H9 (cell line): ENCODE data around the gene EFNB2. TPM values are rescaled to one million over a fixed set of nuclear protein-coding genes. Genes with fewer than 3 reads are reported as not detected.

Source experiments
- DNase-seq: peaks from one replicate; pipeline ENCODE4 v3.0.0-alpha.2; 2017
- H2AFZ ChIP-seq: one replicate; pipeline ENCODE4 v1.6.1; 2013; ENCODE audit warnings: mild to moderate bottlenecking, low read length, control low read depth, moderate library complexity
- H2AK5ac ChIP-seq: 2 replicates; pipeline ENCODE4 v1.6.1; 2013; ENCODE audit warnings: low read length, control low read depth, mixed read lengths; ENCODE audit not compliant: insufficient read length
- H2BK120ac ChIP-seq: one replicate; pipeline ENCODE4 v1.6.1; 2013; ENCODE audit warnings: low read depth, mild to moderate bottlenecking, low read length, control low read depth, inconsistent platforms; ENCODE audit not compliant: poor library complexity, severe bottlenecking
- H2BK12ac ChIP-seq: 2 replicates; pipeline ENCODE4 v1.6.1; 2013; ENCODE audit warnings: low read length, control low read depth, mixed read lengths, low read depth; ENCODE audit not compliant: insufficient read length
- H2BK15ac ChIP-seq: 2 replicates; pipeline ENCODE4 v1.6.1; 2013; ENCODE audit warnings: low read depth, low read length, control low read depth
- H2BK20ac ChIP-seq: one replicate; pipeline ENCODE4 v1.6.1; 2013; ENCODE audit warnings: low read depth, mild to moderate bottlenecking, low read length, control low read depth, inconsistent platforms; ENCODE audit not compliant: poor library complexity, severe bottlenecking
- H2BK5ac ChIP-seq: 2 replicates; pipeline ENCODE4 v1.6.1; 2013; ENCODE audit warnings: low read length, control low read depth, mixed read lengths; ENCODE audit not compliant: insufficient read length
- H3K14ac ChIP-seq: 2 replicates; pipeline ENCODE4 v1.6.1; 2013; ENCODE audit warnings: low read length, control low read depth; ENCODE audit not compliant: insufficient read depth
- H3K18ac ChIP-seq: 2 replicates; pipeline ENCODE4 v1.6.1; 2013; ENCODE audit warnings: low read depth, mild to moderate bottlenecking, mixed read lengths, low read length, control low read depth; ENCODE audit not compliant: insufficient read length
- H3K23ac ChIP-seq: 2 replicates; pipeline ENCODE4 v1.6.1; 2013; ENCODE audit warnings: low read length, control low read depth, mixed read lengths, low read depth; ENCODE audit not compliant: insufficient read length
- H3K23me2 ChIP-seq: 2 replicates; pipeline ENCODE4 v1.6.1; 2013; ENCODE audit warnings: low read depth, mild to moderate bottlenecking, mixed read lengths, low read length, control low read depth; ENCODE audit not compliant: insufficient read length, poor library complexity, severe bottlenecking
- H3K27ac ChIP-seq: 2 replicates; pipeline ENCODE4 v1.5.1; 2013; ENCODE audit warnings: low read length, control low read depth, mixed read lengths, low read depth; ENCODE audit not compliant: insufficient read length
- H3K27me3 ChIP-seq: 2 replicates; pipeline ENCODE4 v1.6.1; 2013; ENCODE audit warnings: low read length, control low read depth, inconsistent platforms; ENCODE audit not compliant: insufficient read depth
- H3K4ac ChIP-seq: 2 replicates; pipeline ENCODE4 v1.6.1; 2013; ENCODE audit warnings: low read depth, mild to moderate bottlenecking, control low read depth, inconsistent platforms, low read length, moderate library complexity
- H3K4me1 ChIP-seq: 2 replicates; pipeline ENCODE4 v1.6.1; 2013; ENCODE audit warnings: low read length, control low read depth, inconsistent platforms; ENCODE audit not compliant: insufficient read depth
- H3K4me2 ChIP-seq: 2 replicates; pipeline ENCODE4 v1.6.1; 2013; ENCODE audit warnings: low read length, control low read depth, mixed read lengths; ENCODE audit not compliant: insufficient read length, insufficient read depth
- H3K56ac ChIP-seq: 2 replicates; pipeline ENCODE4 v1.6.1; 2013; ENCODE audit warnings: low read depth, mild to moderate bottlenecking, mixed read lengths, low read length, control low read depth; ENCODE audit not compliant: insufficient read length
- H3K79me1 ChIP-seq: 2 replicates; pipeline ENCODE4 v1.6.1; 2013; ENCODE audit warnings: low read depth, mild to moderate bottlenecking, moderate library complexity, low read length, control low read depth, inconsistent platforms; ENCODE audit not compliant: insufficient read depth, poor library complexity, severe bottlenecking
- H3K79me2 ChIP-seq: 2 replicates; pipeline ENCODE4 v1.6.1; 2013; ENCODE audit warnings: low read length, control low read depth, inconsistent platforms; ENCODE audit not compliant: insufficient read depth
- H3K9ac ChIP-seq: 2 replicates; pipeline ENCODE4 v1.6.1; 2013; ENCODE audit warnings: low read length, control low read depth, mixed read lengths; ENCODE audit not compliant: insufficient read length; ENCODE audit errors: extremely low read depth
- H3K9me3 ChIP-seq: one replicate; pipeline ENCODE4 v1.6.1; 2013; ENCODE audit warnings: low read depth, low read length, inconsistent platforms; ENCODE audit not compliant: control insufficient read depth
- H3T11ph ChIP-seq: one replicate; pipeline ENCODE4 v1.6.1; 2013; ENCODE audit warnings: mild to moderate bottlenecking, low read length, control low read depth, inconsistent platforms
- H4K20me1 ChIP-seq: one replicate; pipeline ENCODE4 v1.6.1; 2013; ENCODE audit not compliant: control insufficient read depth, insufficient read length, insufficient read depth
- H4K5ac ChIP-seq: 2 replicates; pipeline ENCODE4 v1.6.1; 2013; ENCODE audit warnings: low read depth, mild to moderate bottlenecking, mixed read lengths, low read length, control low read depth; ENCODE audit not compliant: insufficient read length
- H4K8ac ChIP-seq: replicated peaks from 2 replicates; pipeline ENCODE4 v1.6.1; 2013; ENCODE audit warnings: low read length, control low read depth, mixed read lengths, low read depth; ENCODE audit not compliant: insufficient read length
- H4K91ac ChIP-seq: 2 replicates; pipeline ENCODE4 v1.6.1; 2013; ENCODE audit warnings: low read depth, mild to moderate bottlenecking, moderate library complexity, mixed read lengths, low read length, control low read depth; ENCODE audit not compliant: insufficient read length
- H3K27ac Mint-ChIP-seq, 3 experiments: 2 replicates in 2 of 3; 3 replicates in 1 of 3; pipeline ENCODE4 v1.8.0; 2020 to 2021; ENCODE audit warnings: mixed read lengths in 3 of 3, mild to moderate bottlenecking in 1 of 3, moderate library complexity in 1 of 3
- H3K27me3 Mint-ChIP-seq: 2 replicates; pipeline ENCODE4 v1.8.0; 2021; ENCODE audit warnings: low read depth, mild to moderate bottlenecking, moderate library complexity, mixed read lengths
- H3K36me3 Mint-ChIP-seq, 3 experiments: 2 replicates in 2 of 3; 3 replicates in 1 of 3; pipeline ENCODE4 v1.8.0; 2020 to 2021; ENCODE audit warnings: low read depth in 3 of 3, mixed read lengths in 3 of 3; ENCODE audit not compliant: insufficient read depth in 1 of 3
- H3K4me1 Mint-ChIP-seq, 2 experiments: 2 replicates each; pipeline ENCODE4 v1.8.0; 2020; ENCODE audit warnings: mixed read lengths in 2 of 2
- H3K4me3 Mint-ChIP-seq, 2 experiments: 2 replicates in 1 of 2; 3 replicates in 1 of 2; pipeline ENCODE4 v1.8.0; 2020 to 2021; ENCODE audit warnings: mild to moderate bottlenecking in 2 of 2, mixed read lengths in 2 of 2, moderate library complexity in 1 of 2
- H3K9me3 Mint-ChIP-seq, 2 experiments: 2 replicates in 1 of 2; 3 replicates in 1 of 2; pipeline ENCODE4 v1.8.0; 2020; ENCODE audit warnings: mild to moderate bottlenecking in 2 of 2, mixed read lengths in 2 of 2, moderate library complexity in 1 of 2
- WGBS: extraction: QIAGEN DNeasy Blood & Tissue Kit; methylation state at CpG from one replicate; pipeline ENCODE4 v1.1.7; 2013; ENCODE audit warnings: missing lambda C conversion rate, low lambda C conversion rate, mixed read lengths; ENCODE audit not compliant: insufficient read length; ENCODE audit errors: extremely low coverage; 5-methylcytosine and 5-hydroxymethylcytosine counted together
- total RNA-seq: library from RNA; stranded (reverse); gene quantifications from 2 replicates; pipeline ENCODE4 v1.2.1, GENCODE V29; 2021
- TF ChIP-seq, protein P1 (sequence below): fragments of 200-600 bp; sonication (generic); conservative IDR thresholded peaks from 3 replicates; pipeline ENCODE4 v1.8.0; 2021; ENCODE audit warnings: antibody characterized with exemption, mild to moderate bottlenecking

Gene EFNB2
- total RNA-seq, 1 experiment from 2014 or later, result 12.7 TPM

DNA sequence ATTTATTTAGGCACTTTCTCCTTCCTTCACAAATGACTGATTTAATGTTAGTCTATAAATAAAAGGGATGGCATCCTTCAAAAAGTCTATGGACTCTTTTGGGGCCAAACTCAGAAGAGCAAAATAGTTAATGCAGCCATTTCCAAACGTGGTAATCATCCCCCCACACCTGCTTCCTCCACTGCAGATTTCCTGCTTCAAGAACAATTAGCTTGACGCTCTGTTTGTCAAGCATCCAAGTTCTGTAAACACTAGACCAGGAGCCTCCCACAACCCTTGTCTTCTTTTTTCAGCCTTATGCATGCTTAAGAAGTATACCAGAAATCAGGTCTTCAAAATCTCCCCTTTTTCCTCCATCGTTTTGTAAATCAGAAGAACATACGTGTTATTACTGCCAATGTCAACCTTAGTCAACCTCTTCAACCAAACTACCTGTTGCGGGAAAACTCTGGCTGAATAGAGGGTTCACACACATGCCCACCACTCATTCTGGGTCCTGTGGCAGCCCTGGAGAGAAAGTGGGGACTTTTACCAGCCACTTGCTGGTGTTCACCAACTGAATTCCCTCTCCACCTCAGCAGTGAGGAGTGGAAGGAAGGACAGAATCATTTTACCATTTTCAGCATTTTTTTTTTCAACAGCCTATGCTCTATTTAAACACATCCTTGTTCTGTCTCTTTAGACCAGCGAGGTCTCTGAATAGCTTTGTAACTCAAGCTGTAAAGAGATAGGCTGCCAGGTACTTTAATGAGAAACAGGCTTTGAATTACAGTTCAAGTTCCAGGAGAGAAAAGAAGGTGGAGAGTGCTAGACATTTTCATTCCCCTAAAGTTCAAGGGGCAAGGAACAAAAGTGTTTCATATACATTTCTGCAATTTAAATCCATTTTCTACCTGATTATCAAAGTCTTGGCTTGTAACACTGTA, 39.1 kb downstream of the EFNB2 start:
- H3K36me3 Mint-ChIP-seq, result peaks cover 24 to 30% (median 27%) of the 10 kb centered on the region in 3 experiments; a peak in 6 of 7 replicates
- Histone ChIP-seq H2BK12ac (no peak overlapping the region), H3K23ac (no peak overlapping the region), H4K5ac (no peak overlapping the region), H3K79me2 (peaks cover 3% of the 10 kb centered on the region; the same call in 1 of the 2 replicates), H3K27me3 (no peaks in the 10 kb centered on the region), H3K9ac (no peak overlapping the region), H3K23me2 (no peaks in the 10 kb centered on the region), H4K20me1 (no peaks in the 10 kb centered on the region), H3K4me2 (no peak overlapping the region), H3K4ac (no peak overlapping the region), H4K91ac (no peak overlapping the region), H3K18ac (no peak overlapping the region), H2AK5ac (no peak overlapping the region), H4K8ac (no peak overlapping the region), H3T11ph (no peak overlapping the region), H3K9me3 (no peaks in the 10 kb centered on the region), H2BK120ac (no peak overlapping the region), H2BK15ac (no peak overlapping the region), H3K4me1 (peaks cover 3% of the 10 kb centered on the region; the same call in 1 of the 2 replicates), H3K79me1 (no peaks in the 10 kb centered on the region), H2AFZ (no peak overlapping the region), H3K56ac (no peak overlapping the region), H2BK5ac (no peak overlapping the region), H3K27ac (no peak overlapping the region), H2BK20ac (no peak overlapping the region), H3K14ac (no peak overlapping the region)
- no peaks in the 10 kb centered on the region for H3K9me3 Mint-ChIP-seq
- peaks cover 38 to 41% of the 10 kb centered on the region in 2 experiments for H3K4me1 Mint-ChIP-seq
- H3K4me3 Mint-ChIP-seq, result no peak overlapping the region
- H3K27me3 Mint-ChIP-seq, result no peaks in the 10 kb centered on the region
- TF ChIP-seq, protein P1, sequence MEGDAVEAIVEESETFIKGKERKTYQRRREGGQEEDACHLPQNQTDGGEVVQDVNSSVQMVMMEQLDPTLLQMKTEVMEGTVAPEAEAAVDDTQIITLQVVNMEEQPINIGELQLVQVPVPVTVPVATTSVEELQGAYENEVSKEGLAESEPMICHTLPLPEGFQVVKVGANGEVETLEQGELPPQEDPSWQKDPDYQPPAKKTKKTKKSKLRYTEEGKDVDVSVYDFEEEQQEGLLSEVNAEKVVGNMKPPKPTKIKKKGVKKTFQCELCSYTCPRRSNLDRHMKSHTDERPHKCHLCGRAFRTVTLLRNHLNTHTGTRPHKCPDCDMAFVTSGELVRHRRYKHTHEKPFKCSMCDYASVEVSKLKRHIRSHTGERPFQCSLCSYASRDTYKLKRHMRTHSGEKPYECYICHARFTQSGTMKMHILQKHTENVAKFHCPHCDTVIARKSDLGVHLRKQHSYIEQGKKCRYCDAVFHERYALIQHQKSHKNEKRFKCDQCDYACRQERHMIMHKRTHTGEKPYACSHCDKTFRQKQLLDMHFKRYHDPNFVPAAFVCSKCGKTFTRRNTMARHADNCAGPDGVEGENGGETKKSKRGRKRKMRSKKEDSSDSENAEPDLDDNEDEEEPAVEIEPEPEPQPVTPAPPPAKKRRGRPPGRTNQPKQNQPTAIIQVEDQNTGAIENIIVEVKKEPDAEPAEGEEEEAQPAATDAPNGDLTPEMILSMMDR, result no peak
- H3K27ac Mint-ChIP-seq, result peak overlapping the region; percentile 20 to 83 (median 39); a peak in 3 of 7 replicates
- no CpG with 5 or more reads among the region's 6 CpGs for WGBS
- no peak for DNase-seq
